Pancreas (tissue), 10 donors: ENCODE measurements around the gene NRP2. TPM values are rescaled to one million over a fixed set of nuclear protein-coding genes. Genes with fewer than 3 reads are reported as not detected.

ENCODE experiments used
- ATAC-seq, 4 donors: fragments of 200-7000 bp; cut with Tn5 transposase; one replicate each; pipeline versions ENCODE4 v1.8.0 to v1.9.1; 2020; ENCODE audit warnings: mild to moderate bottlenecking in 4 of 4, moderate library complexity in 4 of 4
- DNase-seq, 6 donors: peaks; one replicate each; pipeline ENCODE4 v3.0.0-alpha.2; 2020
- FAIRE-seq: peaks from 2 replicates; lab custom pipeline; 2012; peaks lifted over from hg19 to GRCh38; lab: Jason Lieb, UNC
- H3K27ac ChIP-seq, 4 donors: fragments of 200-600 bp; sonication (generic); 1 replicate in 3 of 4; 2 replicates in 1 of 4; pipeline versions ENCODE4 v1.5.0 to v1.8.0; 2020
- H3K27me3 ChIP-seq, 4 donors: fragments of 200-600 bp; one replicate each; pipeline ENCODE4 v1.8.0; 2021
- H3K36me3 ChIP-seq, 3 donors: fragments of 200-600 bp; sonication (generic) in 1 of 3; one replicate each; pipeline versions ENCODE4 v1.5.0 to v1.8.0; 2020 to 2021
- H3K4me1 ChIP-seq, 3 donors: fragments of 200-600 bp; one replicate each; pipeline ENCODE4 v1.8.0; 2021
- H3K4me3 ChIP-seq, 4 donors: fragments of 200-600 bp; sonication (generic) in 2 of 4; one replicate each; pipeline versions ENCODE4 v1.5.0 to v1.8.0; 2020 to 2021
- H3K9me3 ChIP-seq, 4 donors: fragments of 200-600 bp; one replicate each; pipeline ENCODE4 v1.8.0; 2021
- WGBS, 2 donors: extraction: QIAGEN DNeasy Blood & Tissue Kit; methylation state at CpG; one replicate each; pipeline ENCODE4 v1.1.7; 2013; 5-methylcytosine and 5-hydroxymethylcytosine counted together
- intact Hi-C, 3 donors: fragments of 100-400 bp; cut with DNase I; formaldehyde crosslinking; loops; one replicate each; pipeline versions ENCODE4 v1.11.1 to v1.14.2; 2022
- polyA plus RNA-seq, 2 donors: library from polyadenylated mRNA; stranded (reverse); fragments of 200-250 nt; gene quantifications; one replicate each; pipeline ENCODE4 v1.2.3, GENCODE V29; 2013
- total RNA-seq, 6 donors: library from RNA; stranded (reverse); fragmentation: NEBNext Ultra II Directional in 4 of 6; extraction: Animal tissue kit (Norgen Biotek cat#: 25700) in 4 of 6; gene quantifications; one replicate each; pipeline versions ENCODE4 v1.2.1 to v1.2.4, GENCODE V29; 2021 to 2023
- TF ChIP-seq, protein P1 (sequence below), 4 donors: fragments of 200-600 bp; sonication (generic) in 3 of 4; IDR thresholded peaks; one replicate each; pipeline versions ENCODE4 v1.5.0 to v1.8.0; 2021; ENCODE audit warnings: antibody characterized with exemption in 4 of 4
- donor health status: healthy with polysubstance abuse.
- donor health status: DM: no; HTN: no; CAD: no; lungs with moderate emphysema.
- donor health status: DM: no; HTN: no; CAD: no.
- donor health status: control.
- donor health status: control.
- donor health status: Bipolar disorder and iron deficiency.
- donor health status: DM: yes; HTN: yes; CAD: no.
- donor health status: DM: no; HTN: no; CAD: no.
- donor health status: DM: no; HTN: no; CAD: no.
- donor health status: DM: yes; HTN: yes; CAD: no.

Gene NRP2
- total and polyA plus RNA-seq, 8 donors, result 0.65 to 11.0 (median 1.6) TPM

DNA sequence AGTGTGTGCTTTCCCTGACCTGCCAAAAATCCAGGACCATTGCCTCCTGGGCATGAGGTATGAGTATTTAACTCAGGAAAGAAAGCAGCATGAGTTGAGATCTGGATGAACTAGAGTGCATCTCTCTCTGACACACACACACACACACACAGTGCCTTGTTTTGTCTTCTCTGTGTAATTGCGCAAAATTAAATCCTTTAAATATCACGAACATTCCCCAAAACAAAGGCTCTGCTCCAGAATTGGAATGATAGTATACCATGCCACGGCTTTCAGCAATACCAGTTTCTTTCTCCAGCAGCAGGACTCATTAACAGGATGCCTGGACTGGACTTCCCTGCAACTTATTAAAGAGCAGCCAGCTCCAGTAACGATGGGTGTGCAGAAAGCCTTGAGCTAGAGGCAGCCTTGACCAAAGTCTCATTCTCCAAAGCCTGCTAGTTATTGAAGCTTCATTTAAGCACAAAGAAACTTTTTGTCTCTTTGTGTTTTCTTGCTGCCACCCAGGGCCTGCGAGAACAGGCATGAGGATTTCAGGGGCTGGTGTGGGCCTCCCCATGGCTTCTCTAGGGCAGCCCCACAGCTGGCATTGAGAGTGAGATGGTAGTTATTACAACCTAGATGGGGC, 101.7 kb downstream of the NRP2 start:
- H3K4me3 ChIP-seq, result no peak overlapping the region
- WGBS, 2 donors, result 82 to 85% methylated on average over 5 of the region's 5 CpGs
- TF ChIP-seq, protein P1, sequence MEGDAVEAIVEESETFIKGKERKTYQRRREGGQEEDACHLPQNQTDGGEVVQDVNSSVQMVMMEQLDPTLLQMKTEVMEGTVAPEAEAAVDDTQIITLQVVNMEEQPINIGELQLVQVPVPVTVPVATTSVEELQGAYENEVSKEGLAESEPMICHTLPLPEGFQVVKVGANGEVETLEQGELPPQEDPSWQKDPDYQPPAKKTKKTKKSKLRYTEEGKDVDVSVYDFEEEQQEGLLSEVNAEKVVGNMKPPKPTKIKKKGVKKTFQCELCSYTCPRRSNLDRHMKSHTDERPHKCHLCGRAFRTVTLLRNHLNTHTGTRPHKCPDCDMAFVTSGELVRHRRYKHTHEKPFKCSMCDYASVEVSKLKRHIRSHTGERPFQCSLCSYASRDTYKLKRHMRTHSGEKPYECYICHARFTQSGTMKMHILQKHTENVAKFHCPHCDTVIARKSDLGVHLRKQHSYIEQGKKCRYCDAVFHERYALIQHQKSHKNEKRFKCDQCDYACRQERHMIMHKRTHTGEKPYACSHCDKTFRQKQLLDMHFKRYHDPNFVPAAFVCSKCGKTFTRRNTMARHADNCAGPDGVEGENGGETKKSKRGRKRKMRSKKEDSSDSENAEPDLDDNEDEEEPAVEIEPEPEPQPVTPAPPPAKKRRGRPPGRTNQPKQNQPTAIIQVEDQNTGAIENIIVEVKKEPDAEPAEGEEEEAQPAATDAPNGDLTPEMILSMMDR (IDR thresholded peaks at IDR 0.05), result no peak
- FAIRE-seq (no peak), DNase-seq (no peak), ATAC-seq (no peak)
- intact Hi-C loops, result no loop called here
- no peaks in the 10 kb centered on the region for H3K36me3 ChIP-seq
- H3K9me3 ChIP-seq, result no peaks in the 10 kb centered on the region
- H3K4me1 ChIP-seq, result no peaks in the 10 kb centered on the region
- H3K27ac ChIP-seq, result no peak overlapping the region
- no peaks in the 10 kb centered on the region for H3K27me3 ChIP-seq

- no peaks in the 10 kb centered on the region for H3K4me1 ChIP-seq
- no peaks in the 10 kb centered on the region for H3K36me3 ChIP-seq
- H3K4me3 ChIP-seq, result no peak overlapping the region
- TF ChIP-seq, protein P1 (IDR thresholded peaks at IDR 0.05), result no peak
- H3K9me3 ChIP-seq, result no peaks in the 10 kb centered on the region
- FAIRE-seq (no peak), DNase-seq (no peak), ATAC-seq (no peak)
- H3K27ac ChIP-seq, result no peak overlapping the region
- WGBS, 2 donors, result 64% methylated on average over 7 of the region's 7 CpGs
- no peaks in the 10 kb centered on the region for H3K27me3 ChIP-seq
- intact Hi-C loops, result no loop called here
These were observed 103.4 kb downstream of the NRP2 start for GRCh38 chr2:205785507-205786260.

DNA sequence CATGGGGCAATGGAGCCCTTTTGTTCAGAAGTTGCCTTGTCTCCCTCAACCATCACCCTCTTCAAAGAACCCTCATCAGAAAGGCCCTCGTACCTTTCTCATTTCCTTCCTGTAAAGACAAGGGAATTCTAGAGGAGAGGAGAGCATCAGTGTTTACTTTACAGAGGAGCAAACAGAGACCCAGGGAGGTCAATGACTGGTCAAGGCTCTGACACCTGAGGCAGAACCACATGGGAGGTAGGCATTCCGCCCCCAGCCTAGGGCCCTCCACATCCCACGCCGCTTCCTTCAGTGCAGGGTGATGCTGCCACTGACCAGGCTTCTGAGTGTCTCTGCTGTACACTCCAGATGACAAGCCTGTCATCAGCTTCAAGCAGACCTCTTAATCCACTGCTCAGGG, 104.7 kb downstream of the NRP2 start:
- DNase-seq (no peak), FAIRE-seq (no peak), ATAC-seq (no peak)
- 83 to 85% methylated on average over 4 of the region's 4 CpGs for WGBS, 2 donors
- H3K4me1 ChIP-seq, result no peaks in the 10 kb centered on the region
- H3K4me3 ChIP-seq, result no peak overlapping the region
- no peaks in the 10 kb centered on the region for H3K36me3 ChIP-seq
- TF ChIP-seq, protein P1 (IDR thresholded peaks at IDR 0.05), result no peak
- intact Hi-C loops, result no loop called here
- no peak overlapping the region for H3K27ac ChIP-seq
- H3K9me3 ChIP-seq, result no peaks in the 10 kb centered on the region
- H3K27me3 ChIP-seq, result no peaks in the 10 kb centered on the region

- no peak overlapping the region for H3K27ac ChIP-seq
- DNase-seq, result no peak
- 90 to 96% methylated on average over 3 of the region's 3 CpGs for WGBS, 2 donors
These were observed 105.5 kb downstream of the NRP2 start for GRCh38 chr2:205787761-205788160.

More at GRCh38 chr2:205787761-205788160, 105.5 kb downstream of the NRP2 start:
- Histone ChIP-seq H3K9me3 (no peaks in the 10 kb centered on the region), H3K4me1 (no peaks in the 10 kb centered on the region), H3K27me3 (no peaks in the 10 kb centered on the region), H3K4me3 (no peak overlapping the region), H3K36me3 (no peaks in the 10 kb centered on the region)
- no peak for FAIRE-seq
- ATAC-seq, result no peak
- TF ChIP-seq, protein P1 (IDR thresholded peaks at IDR 0.05), result no peak
- intact Hi-C loops, result no loop called here
